G401 (cell line): ENCODE data around the gene BDH2. TPM values are rescaled to one million over a fixed set of nuclear protein-coding genes. Genes with fewer than 3 reads are reported as not detected.
A peak's percentile ranks its signal among the peaks of the same experiment; 100 is the strongest.

Experiments used
- DNase-seq: peaks from one replicate; pipeline ENCODE4 v3.0.0-alpha.2; 2015; ENCODE audit warnings: low spot score
- in situ Hi-C: cut with HindIII; loops from 2 replicates; pipeline ENCODE4 v1.10.0; 2016; ENCODE audit warnings: low sequenced_read_pairs, mixed read lengths
- total RNA-seq: library from RNA; depleted of rRNA; stranded (reverse); fragments of >200 nt; shearing (Covaris generic); gene quantifications from 2 replicates; pipeline ENCODE4 v1.2.3, GENCODE V29; 2014; rRNA removed

The BDH2 gene
- total RNA-seq, result 56.0 and 72.1 TPM in 2 replicates

DNA sequence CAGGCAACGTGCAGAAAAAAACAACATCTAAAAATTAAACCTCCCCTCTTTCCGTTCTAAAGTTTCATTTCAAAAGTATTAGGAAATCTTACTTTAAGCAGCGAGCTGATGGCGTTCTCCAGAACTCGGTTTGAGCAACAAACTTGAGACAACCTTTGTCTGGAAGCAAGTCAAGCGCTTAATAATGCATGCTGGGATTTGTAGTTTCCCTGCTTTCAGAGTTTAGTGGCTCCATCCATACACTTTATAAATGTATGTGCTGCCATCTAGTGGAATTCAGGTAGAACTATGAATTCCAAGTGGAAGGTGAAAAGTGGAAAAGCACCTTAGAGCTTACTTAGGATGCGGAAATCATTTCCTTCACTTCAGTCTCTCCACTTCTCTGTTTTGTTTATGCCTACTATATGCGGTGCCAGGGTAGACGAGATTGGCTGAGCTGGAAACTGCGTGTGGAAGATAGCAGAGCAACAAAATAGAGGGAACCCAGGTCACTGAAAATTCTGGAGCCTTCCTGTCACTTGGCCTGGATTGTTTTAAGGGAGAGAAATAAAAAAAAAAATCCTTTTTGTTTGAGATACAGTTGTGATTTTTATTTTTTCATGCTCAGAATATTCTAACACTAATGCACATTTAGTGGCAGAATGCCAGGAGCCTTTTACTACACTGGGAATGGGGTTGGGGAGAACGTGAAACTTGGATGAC, at the start of gene BDH2:
Gene BDH2 (minus strand): TSS at position 144 of the 702 bp plus-strand sequence. CDS start 3,580 bp downstream, outside the sequence.
- DNase-seq, result peak; percentile 90
- in situ Hi-C loops, result no loop called here

DNA sequence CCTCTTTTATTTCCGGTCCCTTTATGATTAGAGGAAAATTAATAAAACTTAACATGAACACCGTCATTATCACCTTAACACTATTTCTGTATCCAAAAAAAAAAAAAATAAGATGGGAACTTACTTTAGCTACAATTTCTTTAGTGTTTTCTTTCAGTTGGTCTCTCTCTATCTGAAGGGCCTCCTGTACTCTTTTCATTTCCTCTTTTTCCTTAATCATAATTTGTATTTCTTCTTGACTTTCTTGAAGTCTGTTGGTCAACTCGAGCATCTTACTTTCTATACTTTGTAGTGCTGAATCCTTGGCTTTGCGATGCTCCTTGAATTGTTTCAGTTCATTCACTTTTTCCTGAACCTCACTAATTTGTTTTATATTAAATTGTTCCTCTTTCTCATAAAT, 45.3 kb upstream of the BDH2 start:
- in situ Hi-C loops, result no loop called here
- no peak for DNase-seq

DNA sequence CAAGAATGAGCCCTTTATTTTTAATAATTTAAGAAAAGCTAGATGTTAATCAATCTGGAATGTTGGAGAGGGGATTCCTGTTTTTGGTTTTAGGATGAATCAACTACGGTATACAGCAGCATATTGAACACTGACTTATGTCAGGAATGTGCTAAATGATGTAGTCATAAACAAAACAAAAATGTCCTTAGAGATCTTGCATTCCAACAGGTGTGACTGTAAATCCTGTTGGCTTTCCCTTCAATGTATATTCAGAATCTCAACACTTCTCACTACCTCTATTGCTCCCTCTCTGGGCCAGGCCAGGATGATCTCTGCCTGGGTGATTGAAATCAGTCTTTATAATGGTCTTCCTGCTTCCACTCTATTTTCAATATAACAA, 37.8 kb upstream of the BDH2 start:
- DNase-seq, result no peak
- in situ Hi-C loops, result no loop called here

DNA sequence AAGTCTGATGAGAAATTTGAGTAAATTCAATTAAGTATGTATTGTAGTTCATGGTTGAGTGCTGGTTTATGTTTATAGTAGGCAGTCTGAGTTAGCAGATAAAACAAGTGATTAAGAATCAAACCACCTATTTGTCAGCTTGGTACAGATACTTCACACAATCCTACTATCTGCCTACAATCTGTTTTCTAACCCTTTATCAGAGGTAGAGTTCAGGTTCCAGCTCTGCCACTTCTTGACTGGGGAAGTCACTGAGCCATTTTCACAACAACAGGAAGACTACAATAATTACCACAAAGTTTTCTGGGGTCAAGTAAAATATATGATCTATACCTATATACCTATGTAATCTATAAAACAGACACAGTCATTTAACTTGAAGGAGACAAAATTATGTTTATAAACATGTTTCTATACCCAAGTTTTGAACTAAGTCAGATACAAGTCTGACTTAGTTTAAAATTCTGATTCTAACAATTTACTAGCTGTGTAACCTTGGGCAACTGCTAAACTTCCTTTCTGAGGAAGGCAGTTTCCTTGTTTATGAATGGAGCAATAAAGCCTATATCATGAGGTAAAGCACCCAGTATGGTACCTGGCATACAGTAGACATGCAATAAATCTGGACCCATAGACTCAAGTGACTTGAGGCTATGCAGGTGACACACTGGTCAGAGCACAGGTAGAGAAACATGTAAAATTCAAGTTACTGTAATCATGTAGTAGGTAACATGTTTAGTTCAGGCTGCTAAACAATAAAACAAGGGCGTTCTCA, 37.2 kb upstream of the BDH2 start:
- no peak for DNase-seq
- in situ Hi-C loops, result no loop called here

DNA sequence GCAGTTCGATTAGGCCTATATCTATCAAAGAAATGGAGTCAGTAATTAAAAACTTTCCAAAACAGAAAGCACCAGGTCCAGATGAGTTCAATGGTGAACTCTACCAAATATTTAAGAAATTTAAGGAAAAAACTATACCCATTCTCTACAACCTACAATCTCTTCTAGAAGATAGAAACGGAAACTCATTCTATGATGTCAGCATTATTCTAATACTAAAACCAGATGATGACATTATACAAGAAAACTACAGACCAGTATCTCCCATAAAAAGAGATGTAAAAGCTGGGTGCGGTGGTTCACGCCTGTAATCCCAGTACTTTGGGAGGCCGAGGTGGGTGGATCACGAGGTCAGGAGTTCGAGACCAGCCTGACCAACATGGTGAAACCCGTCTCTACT, 29.5 kb upstream of the BDH2 start:
- in situ Hi-C loops, result no loop called here

DNA sequence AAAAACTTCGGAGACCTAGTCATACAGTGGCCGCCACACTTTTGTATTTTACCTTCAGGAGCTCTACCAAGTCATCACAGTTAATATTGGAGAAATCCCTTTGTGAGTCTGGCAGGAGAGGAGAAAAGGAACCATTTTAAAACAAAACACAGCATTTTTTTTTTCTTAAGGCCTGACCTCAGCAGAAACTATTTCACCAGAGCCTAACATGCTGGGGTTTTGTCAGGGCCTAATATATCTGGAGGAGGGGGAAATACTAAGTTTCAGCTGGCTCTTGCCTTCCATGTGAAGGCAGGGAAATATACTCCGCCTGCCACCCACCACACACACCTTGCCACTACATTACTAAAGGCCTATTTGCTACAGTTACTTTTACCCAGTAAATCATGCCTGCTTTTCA, 26.5 kb upstream of the BDH2 start:
- in situ Hi-C loops, result no loop called here
- no peak for DNase-seq

More for the DNA sequence above, 29.5 kb upstream of the BDH2 start:
- DNase-seq, result no peak

DNA sequence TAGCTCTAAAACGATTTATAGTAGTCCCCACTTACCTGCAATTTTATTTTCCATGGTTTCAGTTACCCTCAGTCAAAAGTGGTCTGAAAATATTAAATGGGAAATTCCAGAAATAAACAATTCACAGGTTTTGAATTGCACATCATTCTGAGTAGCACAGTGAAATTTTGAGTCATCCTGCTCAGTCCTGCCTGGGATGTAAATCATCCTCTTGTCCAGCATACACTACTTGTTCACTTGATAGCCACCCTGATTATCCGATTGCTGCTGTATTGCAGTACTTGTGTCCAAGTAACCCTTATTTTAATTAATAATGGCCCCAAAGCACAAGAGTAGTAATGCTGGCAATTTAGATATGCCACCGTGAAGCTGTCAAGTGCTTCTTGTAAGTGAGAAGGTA, 23.5 kb upstream of the BDH2 start:
- in situ Hi-C loops, result no loop called here

DNA sequence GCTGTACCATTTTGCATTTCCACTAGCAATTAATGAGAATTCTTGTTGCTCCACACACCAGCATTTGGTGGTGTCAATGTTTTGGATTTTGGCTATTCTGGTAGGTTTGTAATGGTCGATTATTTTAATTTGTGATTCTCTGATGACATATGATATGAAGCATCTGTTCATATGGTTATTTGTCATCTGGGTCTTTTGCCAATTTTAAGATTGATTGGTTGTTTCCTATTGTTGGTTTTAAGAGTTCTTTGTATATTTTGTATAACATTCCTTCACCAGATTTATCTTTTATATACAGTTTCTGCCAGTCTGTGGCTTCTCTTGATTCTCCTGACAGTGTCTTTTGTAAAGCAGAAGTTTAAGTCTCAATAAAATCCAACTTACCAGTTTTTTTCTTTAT, 18.5 kb upstream of the BDH2 start:
- no peak for DNase-seq
- in situ Hi-C loops, result no loop called here

More for the DNA sequence above, 23.5 kb upstream of the BDH2 start:
- no peak for DNase-seq

DNA sequence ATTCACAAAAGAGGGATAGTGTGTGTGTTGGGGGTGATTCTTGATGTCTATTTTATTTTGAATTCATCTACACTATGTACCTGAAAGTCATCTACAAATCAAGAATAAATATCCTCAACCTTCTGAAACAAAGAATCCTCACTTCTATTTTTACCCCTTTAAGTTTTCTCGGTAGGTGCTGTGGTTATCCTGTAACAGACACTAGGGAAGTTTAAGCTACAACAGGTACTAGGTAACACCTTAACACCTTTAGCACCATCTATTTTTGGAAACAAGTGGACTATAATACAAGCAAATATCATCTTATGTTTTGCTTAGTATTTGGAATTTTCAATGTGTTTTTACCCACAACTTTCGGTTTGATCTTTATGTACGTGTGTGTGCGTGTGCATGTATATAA, 12.0 kb upstream of the BDH2 start:
- DNase-seq, result no peak
- in situ Hi-C loops, result no loop called here

DNA sequence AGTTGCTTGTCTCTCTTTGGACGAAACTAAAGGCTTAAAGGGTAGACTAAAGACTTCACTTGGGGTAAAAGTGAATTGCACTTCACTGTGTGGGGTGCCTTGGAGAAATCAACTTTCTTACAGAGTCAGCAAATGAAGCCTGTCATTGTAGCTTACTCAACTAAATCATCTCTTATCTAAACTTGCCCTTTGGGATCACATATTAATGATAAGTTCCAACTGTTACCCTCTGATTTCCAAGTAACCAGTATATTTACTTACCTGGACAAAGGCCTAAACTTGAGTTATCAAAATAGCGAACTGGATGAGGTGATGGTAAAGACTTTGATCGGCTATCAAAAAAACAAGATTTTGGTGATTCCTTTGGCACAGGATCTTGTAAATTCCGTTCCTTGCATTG, 8.9 kb upstream of the BDH2 start:
- in situ Hi-C loops, result no loop called here
- DNase-seq, result no peak

DNA sequence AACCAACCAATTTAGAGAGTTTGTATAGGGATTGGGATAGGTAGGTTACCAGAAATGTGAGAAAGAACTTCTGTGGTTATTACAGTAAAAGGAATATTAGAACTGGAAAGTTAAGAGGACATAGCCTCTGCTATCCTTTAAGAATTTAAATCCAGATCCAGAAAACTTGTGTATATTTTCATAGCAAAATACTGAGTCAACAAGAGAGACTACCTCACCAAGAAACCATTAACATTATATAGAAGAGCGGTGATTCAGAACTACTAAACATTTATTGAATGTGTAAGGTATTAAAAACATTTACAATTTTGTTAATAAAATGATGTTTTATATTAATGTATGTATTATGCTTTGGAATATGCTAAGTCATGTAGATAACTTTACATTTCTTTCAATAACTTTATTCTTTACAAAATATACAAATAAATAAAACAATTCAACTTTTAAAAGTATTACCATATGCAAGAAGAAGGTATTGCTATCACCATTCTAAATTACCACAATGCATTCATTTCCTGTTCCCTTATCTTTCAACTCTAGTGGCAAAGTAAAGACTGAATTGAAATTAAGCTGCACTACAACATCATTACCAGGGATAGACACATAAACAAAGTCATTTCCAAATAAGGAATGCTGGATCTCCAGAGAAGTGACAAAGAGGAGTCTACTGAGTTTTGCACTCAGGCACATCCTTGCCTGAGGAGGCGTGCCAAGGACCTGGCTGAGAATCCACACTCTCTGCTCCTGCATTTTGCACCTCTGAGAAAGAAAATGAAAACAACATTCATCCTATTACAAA, 6.1 kb upstream of the BDH2 start:
- in situ Hi-C loops, result no loop called here
- no peak for DNase-seq

DNA sequence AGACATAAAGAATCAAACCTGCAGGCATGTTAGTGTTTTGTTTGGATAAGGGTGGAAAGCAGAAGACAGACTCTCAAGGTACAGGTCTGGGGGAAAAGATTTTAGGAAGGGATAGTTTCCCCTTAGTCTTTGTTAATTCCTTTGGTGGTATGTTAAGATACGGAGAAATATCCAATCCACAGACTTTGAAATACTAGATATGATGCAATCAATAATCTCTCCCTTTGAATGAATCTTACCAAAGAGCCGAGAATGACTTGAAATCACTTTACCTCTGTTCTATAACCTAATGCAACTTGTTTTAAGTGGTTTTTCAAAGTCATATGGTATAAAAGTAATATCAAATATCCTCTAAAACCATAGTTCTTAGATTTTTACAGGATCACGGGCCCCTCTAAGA, 5.3 kb upstream of the BDH2 start:
- DNase-seq, result no peak
- in situ Hi-C loops, result no loop called here

DNA sequence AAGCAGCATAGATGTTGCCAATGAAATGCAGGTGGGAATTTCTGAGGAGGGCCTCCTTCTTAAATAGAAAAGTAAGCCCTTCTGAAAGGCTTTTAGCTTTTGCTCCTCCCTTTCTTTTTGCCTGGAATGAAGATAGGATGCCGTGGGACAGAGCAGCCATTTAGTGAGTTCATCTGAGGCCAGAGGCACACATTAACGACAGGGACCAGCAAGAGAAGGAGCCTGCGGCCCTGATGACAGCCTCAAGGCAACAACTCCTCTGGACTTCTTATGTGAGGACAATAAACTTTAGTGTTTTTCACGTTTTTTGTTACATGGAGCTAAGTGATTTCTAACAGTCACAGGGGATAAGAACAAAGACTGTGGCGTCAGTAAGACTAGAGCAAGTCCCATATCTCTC, 1.1 kb upstream of the BDH2 start:
- DNase-seq, result no peak
- in situ Hi-C loops, result no loop called here

DNA sequence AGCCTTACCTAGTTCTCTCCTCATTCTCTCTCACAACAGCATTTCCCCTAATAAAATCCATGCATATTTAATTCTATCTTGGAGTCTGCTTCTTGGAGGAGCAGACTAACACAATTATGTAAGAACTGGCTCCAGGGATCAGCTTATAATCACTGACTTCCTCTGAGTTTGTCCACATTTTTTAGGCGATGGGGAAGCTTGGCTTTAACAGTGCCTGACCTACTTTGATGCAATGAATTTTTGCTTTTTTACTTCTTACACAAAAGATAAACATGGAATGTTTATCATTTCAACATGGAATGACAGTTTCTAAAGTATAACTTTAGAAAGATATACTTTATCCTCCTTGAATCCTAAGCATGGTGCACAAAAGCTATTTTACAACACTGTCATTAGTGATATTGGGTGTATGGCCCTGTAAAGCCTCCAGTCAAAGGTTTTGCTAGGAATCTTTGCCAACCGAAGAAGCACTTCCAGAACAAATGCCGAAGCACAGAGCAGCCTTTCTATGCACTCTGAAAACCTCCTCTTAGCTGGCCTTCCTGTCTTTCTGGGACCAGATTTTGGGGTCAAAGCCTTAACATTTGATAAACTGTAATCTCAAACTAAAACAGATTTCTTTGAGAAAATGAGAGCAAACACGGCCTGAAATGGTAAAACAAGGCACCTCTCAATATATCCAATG, 736 bp downstream of the BDH2 start:
- in situ Hi-C loops, result no loop called here
- DNase-seq, result no peak

DNA sequence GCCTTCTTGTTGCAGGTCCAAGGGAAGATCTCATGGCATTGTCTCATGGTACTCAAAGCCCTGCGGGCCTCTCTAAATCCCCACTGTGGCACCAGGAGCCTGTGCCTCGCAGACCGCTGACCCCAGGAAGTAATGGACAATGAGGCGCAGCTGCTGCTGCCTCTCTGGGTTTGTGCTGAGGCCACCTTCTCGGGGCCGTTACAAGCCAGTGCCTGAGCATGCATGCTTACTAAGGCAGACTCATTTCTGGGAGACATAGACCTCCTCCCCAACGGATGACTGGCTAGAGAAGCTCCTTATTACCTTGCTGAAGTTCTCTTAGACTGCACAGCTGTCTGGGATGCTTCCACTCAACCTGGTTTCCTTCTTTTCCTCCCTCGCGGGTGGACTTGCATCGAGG, 1.3 kb downstream of the BDH2 start:
- in situ Hi-C loops, result no loop called here
- DNase-seq, result no peak

DNA sequence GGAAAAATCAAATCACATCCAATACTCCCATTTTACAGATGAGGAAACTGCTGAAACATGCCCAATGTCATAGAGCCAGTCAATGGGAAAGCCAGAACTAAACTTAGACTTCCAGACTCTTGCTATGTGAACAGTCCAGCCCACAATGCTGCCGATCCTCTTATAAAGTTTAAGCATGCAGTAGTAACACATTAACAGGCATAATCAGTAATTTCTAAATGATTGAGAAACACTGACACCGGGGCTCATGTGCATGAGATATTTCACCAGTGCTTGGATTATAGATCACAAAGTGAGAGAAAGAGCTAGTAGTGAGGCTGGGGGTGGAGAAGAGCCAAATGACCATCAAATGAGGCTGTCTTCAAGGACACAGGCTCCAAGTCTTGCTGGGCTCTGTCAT, 2.5 kb downstream of the BDH2 start:
- DNase-seq, result no peak
- in situ Hi-C loops, result no loop called here

DNA sequence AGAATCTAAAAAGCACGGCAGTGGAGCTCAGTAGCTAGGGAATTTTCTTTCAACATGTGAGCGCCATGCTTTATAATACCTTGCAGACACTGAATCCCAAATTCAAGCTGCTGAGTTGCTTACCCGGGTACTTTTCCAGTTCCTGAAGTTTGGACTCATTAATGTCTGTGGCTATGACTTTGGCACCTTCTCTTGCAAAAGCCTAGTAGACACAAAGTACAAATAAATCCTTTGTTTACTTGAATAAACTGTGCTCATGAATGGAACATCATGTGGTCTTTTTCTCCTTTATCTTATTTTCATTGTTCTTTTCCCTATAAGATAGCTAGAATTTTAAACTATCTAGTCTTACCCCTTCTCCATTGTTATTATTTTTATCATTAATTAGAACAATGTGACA, 4.6 kb downstream of the BDH2 start:
- in situ Hi-C loops, result no loop called here

DNA sequence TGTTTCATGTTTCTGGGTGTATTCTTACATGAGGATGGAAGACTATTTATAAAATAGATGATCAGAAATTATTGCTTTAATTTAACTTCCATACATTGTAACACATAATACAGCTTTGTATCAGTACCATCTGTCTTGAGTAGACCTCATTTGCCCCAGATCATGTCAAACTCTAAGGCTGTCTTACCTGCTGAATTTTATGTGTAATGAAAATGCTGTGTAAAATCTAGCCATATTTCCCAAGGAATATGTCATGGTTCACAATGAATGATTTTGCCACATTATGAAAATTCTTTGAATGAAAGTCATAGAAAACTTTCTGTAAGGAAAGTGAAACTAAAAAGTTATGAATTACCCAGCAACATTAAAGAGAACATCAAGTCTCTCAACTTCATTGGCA, 7.4 kb downstream of the BDH2 start:
- no peak for DNase-seq
- in situ Hi-C loops, result no loop called here

More for the DNA sequence above, 4.6 kb downstream of the BDH2 start:
- DNase-seq, result no peak

DNA sequence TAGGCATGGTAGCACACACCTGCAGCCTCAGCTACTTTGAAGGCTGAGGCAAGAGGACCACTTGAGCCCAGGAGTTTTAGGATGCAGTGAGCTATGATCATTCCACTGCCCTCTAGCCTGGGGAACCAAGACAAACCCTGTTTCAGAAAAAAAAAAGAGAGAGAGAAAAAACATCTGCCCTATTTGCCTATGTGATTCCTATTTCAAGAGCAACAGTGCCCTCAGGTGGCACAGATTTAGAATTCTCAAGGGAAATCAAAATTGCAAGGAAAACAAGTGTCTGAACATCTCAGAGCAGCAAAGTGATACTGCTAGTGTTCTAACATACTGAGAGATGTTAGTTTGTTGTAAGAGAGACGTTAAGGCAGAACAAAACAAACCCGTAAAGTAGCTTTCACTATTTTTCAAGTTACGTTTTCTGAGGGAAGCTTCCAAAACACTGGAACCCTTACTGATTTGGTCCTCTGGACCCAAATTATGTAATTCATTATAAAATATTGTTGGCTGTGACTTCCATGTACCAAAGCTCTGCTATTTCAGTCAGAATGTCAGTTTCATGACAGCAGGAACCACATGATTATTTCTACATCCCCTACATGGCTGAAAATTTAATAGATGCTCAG, 7.9 kb downstream of the BDH2 start:
- DNase-seq, result peak; percentile 75
- in situ Hi-C loops, result no loop called here
